CD4-positive, alpha-beta T cell treated with Interleukin-4 for 4 hours (primary cell): ENCODE data around the gene HS3ST5.

Experiments
- DNase-seq: peaks from one replicate; pipeline ENCODE4 v3.0.0-alpha.2; 2020

Gene HS3ST5, protein sequence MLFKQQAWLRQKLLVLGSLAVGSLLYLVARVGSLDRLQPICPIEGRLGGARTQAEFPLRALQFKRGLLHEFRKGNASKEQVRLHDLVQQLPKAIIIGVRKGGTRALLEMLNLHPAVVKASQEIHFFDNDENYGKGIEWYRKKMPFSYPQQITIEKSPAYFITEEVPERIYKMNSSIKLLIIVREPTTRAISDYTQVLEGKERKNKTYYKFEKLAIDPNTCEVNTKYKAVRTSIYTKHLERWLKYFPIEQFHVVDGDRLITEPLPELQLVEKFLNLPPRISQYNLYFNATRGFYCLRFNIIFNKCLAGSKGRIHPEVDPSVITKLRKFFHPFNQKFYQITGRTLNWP

DNA sequence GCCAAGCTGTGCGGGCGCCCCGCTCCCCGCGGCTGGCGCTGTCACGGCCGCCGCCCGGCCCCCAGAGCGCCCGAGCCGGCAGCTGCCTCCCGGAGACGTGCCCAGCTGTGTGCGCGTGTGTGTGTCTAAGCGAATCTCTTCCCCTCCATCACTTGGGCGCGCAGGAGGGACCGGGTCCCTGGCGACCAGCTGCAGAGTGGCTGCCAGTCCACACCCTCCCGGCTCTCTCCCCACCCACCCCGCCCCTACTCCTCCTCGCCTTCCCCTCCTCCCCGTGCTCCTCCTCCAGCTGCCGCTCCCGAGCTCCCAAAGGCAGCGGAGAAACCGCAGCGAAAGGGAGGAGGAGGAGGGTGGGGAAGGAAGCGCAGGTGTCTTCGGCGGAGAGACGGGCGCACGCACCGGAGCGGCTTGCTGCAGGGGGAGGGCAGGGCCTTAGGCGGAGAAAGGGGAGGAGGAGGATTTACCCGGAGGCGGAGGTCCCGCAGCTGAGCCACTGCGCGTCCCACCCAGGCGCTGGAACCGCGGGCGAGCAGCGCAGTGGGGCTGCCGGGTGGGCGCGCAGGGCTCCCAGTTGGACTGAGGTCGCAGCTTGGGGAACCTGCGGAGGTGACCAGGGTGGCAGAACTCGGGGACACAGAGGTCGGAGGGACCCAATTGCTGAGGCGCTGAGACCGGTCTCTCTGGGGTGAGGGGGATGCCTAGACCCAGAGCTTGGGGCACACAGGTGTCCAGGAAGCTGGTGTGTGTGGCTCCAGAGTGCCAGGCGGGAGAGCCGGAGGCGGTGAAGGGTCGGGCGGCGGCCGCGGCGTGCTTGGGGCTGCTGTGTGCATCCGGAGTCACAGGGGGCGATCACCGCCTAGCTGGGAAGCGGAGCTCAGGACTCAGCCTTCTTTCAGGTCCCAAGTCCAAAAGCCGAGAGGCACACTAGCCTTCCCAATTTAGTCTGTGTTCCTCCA lies at the start of gene HS3ST5:
TSS of gene HS3ST5 (minus strand) at position 198 of the 956 bp plus-strand sequence. CDS start 280,178 bp downstream, outside the sequence.
- DNase-seq = no peak

DNA sequence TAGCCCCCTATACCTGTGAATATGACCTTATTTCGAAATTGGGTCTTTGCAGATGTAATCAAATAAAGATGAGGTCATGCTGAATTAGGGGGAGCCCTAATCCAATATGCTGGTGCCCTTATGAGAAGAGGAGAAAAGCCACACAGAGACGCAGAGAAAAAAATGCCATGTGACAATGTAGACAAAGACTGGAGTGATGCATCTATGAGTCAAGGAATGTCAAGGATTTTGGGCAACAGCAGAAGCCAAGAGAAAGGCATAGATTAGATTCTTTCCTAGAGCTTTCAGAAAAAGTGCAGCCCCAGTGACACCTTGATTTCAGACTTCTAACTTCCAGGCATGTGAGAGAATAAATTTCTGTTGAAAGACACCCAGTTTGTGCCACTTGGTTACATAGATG lies 47.4 kb upstream of the HS3ST5 start:
- DNase-seq = no peak

DNA sequence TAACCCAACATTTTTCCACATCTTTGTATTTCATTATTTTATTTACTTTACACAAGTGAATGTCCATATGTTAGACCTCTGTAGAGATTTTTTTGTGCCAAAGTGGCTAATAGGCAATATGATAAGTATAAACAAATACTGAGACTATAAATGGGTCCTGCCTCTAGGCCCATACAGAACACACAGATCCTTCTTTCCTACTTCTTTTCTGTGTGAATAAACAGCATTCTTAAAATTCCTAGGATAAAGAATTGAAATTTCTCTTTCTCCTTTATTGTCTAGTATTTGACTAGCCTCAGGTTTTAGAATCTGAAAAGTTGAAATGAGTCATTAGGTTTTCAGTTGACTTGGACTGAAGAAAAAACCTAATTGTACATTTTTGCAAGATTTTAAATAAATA lies 46.3 kb upstream of the HS3ST5 start:
- no peak for DNase-seq

DNA sequence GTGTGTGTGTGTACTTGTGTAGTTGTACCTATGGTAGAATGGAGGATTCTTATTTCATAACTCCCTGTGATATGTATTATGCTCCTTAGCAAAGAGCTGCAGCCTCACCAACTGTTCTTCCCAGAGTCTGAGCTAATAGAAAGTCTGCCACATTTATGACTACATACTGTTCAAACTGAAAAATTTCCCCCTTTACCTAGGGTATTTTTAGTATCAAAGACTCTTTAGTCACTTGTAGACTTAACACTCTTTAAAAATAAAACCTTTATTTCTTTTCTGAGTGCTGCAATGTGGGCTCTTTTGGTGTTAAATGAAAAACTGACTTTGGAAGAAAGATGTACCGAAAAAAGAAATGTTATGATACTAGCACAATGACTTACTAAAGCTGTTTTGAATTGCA lies 39.6 kb upstream of the HS3ST5 start:
- no peak for DNase-seq

DNA sequence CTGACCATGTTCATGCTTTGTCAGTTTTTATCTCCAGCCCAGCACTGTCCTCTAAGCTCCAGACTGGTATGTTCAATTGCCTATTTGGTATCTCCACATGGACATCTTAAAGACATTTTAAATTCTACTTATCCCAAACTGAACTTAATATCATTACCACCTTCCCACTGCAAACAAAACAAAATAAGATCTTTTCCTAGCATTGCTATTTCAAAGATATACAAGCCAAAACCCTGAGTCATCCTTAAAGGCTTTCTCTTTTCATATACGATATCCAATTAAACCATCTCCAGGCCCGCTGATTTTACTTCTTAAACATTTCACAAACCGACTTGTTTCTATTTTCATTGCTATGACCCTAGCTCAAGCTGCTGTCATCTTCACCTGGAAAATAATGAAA lies 35.1 kb upstream of the HS3ST5 start:
- no peak for DNase-seq

DNA sequence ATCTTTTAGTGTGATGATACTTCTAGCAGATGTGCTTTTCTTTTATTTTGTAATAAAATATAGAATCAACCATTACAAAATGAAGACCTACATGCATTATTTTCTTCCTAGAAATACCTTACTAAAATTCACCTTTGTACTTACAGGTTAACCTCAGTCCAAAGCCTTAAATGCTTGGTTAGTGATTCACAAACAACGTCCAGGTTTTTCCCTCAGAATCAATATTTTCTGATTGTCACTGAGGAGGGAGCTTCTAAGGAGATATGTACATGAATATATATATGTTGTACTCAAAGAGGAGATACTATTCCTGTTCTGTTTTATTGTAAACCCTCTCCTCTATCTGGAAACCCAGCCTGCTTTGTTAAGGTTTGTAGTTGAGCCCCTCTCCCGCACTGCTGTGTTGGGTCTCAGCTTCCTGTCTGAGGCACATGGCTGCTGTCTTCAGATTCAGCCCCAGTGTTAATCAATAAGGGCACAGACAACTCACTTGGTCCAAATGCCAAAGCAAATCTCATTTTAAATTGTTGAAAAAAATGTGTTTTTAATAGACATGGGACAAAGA lies 33.9 kb upstream of the HS3ST5 start:
- no peak for DNase-seq

DNA sequence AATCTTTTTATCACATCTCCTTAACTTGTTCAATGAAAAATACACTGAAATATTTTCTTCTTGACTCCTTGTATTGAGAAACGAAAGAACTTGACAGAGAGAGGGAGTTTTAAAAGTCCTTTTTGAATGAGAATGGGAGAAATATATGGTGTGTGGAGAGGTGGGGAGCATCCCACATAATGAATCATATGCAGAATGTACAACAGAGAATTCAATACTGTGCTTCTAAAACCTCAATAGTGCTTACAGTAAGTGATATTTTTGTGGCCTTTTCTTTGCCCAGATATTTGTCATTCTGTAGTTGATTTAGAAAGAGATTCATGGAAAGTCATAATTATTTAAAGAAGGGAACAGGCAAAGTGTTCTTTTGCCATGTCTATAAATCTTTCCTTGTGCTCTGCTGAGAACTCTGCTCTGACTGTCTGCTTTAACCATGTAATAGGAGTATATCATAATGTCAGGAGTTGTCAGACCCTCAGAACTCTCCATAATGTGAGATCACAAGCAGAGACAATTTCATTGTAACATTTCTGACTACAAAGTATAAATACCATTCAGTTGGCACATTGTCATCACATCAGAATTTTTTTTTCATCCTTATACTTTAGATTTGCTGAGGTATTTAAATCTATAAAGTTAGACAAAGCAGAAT lies 32.8 kb upstream of the HS3ST5 start:
- DNase-seq = no peak

DNA sequence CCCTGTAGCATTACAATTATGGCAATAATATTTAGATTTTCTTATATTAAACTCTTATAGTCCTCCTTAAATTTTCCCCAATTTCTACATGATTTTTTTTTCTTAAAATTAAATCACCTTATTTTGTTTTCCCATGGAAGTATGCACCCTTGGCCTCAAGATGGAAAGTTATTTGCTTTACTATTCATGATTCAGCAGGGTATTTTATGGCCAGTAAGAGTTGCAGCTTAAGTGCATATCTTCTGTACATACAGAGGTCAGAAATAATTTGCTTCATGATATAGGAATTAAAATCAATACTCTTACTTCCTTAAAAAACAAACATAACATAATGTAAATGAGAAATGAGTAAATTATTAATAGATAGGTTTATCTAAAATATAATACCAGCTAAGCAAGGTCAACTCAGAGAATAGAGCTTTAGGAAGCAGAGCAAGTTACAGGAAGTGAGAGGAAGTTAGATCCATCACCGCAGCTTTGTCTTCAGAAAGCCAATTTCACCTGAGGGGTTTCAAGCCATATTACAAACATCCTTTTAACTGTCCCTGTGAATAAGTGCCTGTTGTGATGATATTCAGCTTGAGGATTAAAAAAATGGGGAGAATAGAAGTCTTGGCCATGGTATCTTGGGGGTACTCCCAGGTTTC lies 24.6 kb upstream of the HS3ST5 start:
- no peak for DNase-seq

DNA sequence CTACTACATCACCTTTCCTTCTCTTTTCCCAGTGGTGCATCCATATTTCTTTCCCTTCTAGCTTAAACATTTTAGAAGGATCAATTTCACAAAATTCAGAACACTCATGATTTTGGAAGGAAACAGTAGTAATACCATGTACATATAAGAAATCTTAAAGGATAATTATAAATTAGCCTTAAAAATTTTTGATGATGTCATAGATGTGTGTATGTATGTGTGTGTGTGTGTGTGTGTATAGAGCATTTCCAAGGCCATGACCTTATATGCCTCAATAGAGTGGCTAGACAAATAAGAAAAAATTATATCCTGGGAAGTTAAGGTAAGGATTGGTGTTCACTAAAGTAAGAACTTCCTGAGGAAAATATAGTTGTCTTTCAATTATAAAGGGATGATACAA lies 24.1 kb upstream of the HS3ST5 start:
- no peak for DNase-seq

DNA sequence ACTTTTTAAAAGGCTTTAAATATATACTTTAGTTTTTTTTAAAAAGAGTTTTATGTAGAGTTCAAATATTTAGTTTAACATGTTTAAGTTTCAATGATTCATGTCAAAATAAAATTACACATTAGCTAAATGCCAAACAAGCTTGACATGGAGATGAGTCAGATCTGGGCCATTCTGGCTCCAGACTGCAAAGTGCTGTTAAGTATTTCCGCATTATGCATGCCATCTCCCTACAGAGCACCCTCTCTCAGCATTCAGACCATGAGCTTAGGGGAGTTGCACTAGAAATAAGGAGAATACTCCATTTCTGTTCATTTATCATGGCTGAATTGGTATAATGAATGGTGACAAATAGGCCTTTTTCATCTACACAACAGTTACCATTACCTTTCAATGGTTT lies 21.5 kb upstream of the HS3ST5 start:
- no peak for DNase-seq

DNA sequence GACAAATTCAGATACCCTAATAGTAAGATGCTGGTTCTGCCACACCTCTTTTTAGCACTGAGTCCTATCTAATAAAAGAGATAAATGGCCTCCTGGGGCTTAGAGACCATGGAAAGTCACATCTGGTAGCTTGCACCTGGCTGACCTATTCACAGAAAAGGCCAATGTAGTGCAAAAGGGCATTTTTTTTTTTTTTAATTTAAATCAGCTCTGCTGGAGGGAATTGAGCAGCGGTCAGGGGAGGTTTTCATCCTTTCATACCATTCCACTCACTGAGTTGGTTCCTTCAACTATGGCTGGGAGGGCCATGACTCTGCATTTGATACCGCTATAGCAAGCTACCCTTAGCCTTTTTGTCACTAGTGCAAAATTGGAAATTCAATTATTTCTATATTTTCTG lies 20.1 kb upstream of the HS3ST5 start:
- no peak for DNase-seq

DNA sequence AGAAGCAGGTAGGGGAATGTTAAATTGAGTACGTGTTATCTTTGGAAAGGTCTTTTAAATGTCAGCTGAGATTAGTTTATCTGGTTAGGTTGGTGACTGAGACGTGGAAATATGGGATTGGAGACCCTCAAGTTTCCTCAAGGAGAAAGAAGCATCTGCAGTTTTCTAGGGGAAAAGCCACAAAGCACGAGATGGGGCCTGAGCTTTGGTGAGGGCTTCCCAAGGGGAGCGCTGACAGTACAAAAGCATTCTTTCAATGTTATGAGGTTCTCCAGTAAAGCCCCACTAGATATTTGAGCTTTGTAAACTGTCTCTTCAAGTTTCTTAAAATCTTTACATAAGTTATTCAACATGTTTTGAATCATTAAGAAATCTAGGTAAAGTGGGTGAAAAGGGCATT lies 19.6 kb upstream of the HS3ST5 start:
- no peak for DNase-seq

DNA sequence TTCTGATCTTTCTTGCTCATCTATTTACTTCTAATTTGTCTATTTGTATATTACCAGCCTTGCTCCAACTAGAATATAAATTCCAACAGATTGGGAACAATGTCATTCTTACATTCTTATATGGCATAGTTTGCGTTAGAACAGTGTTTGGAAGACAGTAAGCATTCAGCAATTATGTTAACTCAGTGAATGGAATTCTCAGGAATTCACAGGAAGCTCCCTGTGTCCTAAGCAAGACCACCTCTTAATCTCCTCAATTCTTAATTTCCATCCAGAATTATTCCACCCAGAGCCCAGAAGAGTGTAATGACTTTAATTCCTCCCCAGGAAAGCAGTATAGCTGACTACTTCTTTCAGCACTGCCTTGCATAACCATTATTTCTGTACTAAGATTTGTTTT lies 18.2 kb upstream of the HS3ST5 start:
- no peak for DNase-seq

DNA sequence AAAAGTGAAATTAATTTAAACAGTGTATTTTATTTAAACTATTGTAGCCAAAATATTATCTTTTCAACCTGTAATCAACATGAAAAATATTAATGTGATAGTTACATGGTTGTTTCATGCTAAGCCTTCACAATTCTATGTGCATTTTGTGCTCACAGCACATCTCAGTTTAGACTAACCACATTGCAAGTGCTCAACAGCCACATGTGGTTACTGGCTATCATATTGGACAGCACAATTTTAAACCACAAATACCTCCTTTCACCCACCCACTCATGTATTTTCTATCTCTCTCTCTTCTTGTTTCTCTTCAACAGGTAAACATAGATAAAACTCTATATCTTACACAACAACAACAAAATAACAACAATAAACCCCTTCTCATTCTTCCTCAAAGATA lies 12.5 kb upstream of the HS3ST5 start:
- DNase-seq = no peak

DNA sequence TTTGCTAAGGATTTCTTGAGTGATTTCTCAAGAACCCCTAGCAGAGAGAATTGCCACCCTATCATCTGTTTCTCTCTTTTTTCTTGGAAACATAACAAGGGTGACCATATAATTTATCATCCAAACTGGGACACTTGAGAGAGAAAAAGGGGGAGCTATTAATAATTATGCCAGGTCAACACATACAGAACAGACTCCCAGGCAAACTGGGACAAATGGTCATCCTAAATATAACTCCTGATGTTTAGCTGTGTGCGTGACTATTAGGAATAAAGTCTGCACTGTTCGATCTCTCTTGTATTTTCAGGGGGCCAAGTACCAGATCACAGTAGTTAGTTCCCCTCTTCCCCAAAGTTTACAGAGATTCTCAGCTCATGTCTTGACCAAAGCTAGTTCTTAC lies 11.7 kb upstream of the HS3ST5 start:
- no peak for DNase-seq

DNA sequence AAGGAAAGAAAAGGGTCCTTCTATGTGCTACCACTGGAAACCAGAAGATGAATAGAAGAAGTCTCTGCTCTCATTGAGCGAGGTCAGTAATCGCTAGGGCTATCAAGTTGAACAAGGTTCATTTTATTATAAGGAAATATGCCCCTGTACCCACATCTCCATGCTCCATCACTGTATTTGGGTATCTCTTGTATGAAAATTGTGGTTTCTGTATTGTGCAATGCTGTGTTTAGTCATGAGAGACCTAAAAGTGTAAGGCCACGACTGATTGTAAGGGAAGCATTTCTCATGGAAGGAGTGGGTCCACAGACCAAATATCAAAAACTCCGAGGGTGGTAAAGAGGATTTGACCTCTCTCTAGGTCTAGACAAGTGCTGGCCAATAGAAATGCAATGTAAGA lies 3.6 kb upstream of the HS3ST5 start:
- DNase-seq = no peak

DNA sequence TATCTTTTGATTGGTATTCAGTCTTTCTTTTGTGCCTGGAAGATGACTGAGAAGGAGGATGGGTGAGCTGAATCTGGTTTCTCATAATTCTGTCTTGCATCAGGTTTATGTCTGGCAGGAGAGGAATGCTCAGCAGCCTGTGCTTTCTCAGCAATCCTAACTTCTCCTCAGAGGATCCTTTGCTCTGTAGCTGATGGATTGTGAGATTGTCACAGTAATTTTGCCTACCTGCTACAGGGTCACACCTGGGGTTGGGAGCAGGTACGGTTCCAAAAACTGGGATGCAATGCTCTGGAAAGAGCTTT lies 2.1 kb upstream of the HS3ST5 start:
- no peak for DNase-seq

DNA sequence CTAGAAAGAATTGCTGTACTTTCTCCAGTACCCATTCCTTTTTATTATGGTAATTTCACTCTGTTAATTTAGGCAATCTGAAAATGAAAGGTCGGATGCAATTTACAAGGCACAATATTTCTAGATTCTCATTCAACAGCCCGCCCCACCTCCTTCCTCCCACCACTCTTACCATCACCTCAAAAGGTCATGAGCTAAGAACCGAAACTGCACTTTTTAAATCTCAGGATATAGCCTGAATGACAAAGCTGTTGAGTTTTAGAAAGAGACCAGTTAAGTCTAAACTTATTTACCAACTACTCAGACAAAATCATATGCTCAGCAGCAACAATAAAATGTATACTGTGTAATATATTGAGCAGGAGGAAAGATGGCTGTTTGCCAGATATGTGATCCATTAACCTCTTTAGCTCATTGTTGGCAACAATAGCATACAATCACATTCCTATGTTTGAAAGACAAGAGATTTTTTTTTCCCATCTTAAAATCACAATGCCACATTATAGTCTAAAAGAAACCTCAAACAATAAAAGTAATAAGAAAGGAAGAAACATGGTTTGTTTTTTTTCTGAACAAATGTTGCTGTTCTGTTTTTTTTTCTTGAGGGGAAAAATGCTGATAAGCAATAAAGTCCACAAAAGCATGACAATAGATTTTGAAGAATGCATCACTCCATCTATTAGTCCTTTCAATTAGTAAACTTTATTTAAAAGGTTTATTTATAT lies 1.6 kb upstream of the HS3ST5 start:
- DNase-seq = no peak

DNA sequence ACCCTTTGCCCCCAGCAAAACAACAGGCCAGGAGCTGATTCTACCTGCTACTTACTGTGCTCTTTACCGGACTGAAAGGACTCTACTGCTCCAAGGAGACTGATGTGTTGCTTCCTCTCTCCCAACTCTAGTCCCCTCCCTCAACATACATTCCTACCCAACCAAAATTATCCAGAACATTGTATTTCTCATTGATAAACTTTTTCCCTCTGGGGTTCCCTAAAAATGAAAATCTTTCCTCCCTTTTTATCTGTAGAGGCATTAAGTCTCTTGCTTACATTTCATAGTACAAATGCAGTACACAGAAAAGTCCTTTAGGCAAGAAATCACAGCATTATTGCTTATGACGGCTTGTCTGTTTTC lies 940 bp upstream of the HS3ST5 start:
- DNase-seq = no peak

DNA sequence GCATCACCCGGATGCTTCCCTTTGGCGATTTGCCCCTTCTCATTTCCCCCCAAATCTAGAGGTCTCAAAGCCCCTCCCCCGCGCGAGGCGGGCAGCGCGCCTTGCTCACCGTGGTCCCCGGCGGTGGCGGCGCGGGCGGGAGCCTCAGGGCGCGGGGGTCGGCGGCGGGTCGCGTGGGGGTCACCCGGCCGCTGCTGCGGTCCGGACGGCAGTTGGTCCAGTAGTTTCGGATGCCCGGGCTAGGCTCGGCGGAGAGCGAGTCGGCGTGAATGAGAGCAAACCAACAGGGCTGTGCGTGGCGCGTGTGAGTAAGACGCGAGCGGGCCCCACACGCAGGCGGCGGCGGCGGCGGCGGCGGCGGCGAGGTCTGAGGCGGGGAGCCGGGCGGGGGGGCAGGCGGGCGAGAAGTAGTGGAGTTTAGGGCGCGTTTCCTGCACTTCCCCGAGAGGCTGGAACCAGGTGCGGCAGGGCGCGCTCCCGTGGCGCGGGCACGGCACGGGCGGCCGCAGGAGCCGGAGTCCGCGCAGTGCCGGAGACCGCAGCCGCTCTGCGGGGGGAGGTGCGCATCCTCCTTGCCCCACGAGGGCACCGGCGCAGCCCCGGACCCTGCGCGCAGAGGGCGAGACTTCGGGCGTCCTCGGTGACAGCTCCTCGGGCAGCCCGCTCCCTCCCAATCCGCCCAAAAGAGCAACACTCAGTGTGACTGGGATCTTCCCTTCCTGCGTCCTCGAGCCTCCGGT lies 567 bp downstream of the HS3ST5 start:
- DNase-seq = no peak

DNA sequence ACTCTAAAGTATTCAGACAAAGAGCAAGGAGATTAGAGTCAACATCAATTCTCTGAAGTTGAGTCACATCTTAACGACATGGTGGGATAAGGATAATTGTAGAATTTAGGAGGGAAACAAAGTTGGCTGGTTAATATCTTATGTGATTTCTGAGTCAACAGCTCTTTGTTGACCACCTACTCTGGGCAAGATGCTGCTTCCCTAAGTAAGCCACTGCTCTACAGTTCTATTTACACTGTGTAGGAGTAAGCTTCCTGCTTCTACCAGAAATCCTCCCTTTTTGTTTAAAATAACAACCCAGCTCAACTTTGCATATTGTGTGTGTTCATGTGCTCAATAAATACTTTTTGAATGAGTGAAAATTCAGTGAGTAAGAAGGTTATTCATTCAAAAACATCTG lies 3.1 kb downstream of the HS3ST5 start:
- DNase-seq = no peak

DNA sequence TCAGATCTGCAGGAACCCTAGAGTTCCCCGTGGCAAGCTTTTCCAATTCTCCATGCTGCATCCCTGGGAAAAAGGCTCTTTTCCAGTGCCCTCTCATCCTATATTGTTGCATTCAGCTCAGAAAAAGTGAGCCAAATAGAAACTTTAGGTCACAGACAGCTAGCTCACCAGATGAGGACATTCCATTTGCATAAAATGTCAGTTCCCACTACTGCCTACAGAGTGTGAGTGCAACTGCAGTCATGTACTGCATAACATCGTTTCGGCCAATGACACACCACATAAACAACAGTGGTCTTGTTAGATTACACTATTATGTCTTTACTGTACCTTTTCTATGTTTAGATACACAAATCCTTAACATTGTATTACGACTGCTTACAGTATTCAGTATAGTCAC lies 8.6 kb downstream of the HS3ST5 start:
- DNase-seq = no peak
